ENCODE measurements around the gene GALE. TPM values are rescaled to one million over a fixed set of nuclear protein-coding genes. Genes with fewer than 3 reads are reported as not detected.

The GALE gene
- total and polyA plus RNA-seq, 2 of the 13 experiments (the other 11 are each of a cell fraction or from before 2014, with no cell fraction given), result 85.2 to 88.4 TPM

GRCh38 chr1:23800400-23801337, at the start of gene GALE (continued):
- no peak for TF ChIP-seq THAP7 (CRISPR knock-in tag; IDR thresholded peaks at IDR 0.05)
- TF ChIP-seq TAF15 (IDR thresholded peaks at IDR 0.05; ENCODE audit: low read depth, low read length, poor library complexity, severe bottlenecking), result peak; percentile 88
- TF ChIP-seq AHR (CRISPR knock-in tag; IDR thresholded peaks at IDR 0.05), result no peak
- TF ChIP-seq ZMAT3 (CRISPR knock-in tag; conservative IDR thresholded peaks at IDR 0.05), result 0 out of 2 replicates have a peak, but pooled peaks have one; percentile 23
- TF ChIP-seq ZNF251 (CRISPR knock-in tag; IDR thresholded peaks at IDR 0.05), result no peak
- TF ChIP-seq CAMTA2 (CRISPR knock-in tag; IDR thresholded peaks at IDR 0.05; ENCODE audit: borderline replicate concordance), result no peak
- no peak for TF ChIP-seq NR2F2 (IDR thresholded peaks at IDR 0.05; ENCODE audit: borderline replicate concordance, low read depth)
- no peak for TF ChIP-seq ZNF577 (CRISPR knock-in tag; IDR thresholded peaks at IDR 0.05; ENCODE audit: borderline replicate concordance, low read depth)
- no peak for TF ChIP-seq ZBTB3 (CRISPR knock-in tag; IDR thresholded peaks at IDR 0.05; ENCODE audit: borderline replicate concordance, low read depth)
- peak; percentile 51 for TF ChIP-seq MNT (IDR thresholded peaks at IDR 0.05)
- TF ChIP-seq ZMYM3 (CRISPR knock-in tag; IDR thresholded peaks at IDR 0.05), result peak; percentile 35
- TF ChIP-seq ZNF180 (CRISPR knock-in tag; IDR thresholded peaks at IDR 0.05; ENCODE audit: borderline replicate concordance, low read depth), result no peak
- no peak for TF ChIP-seq MZF1 (CRISPR knock-in tag; IDR thresholded peaks at IDR 0.05; ENCODE audit: borderline replicate concordance)
- TF ChIP-seq ZSCAN12 (CRISPR knock-in tag; IDR thresholded peaks at IDR 0.05), result no peak
- TF ChIP-seq NFAT5 (CRISPR knock-in tag; IDR thresholded peaks at IDR 0.05), result no peak
- peak; percentile 89 for TF ChIP-seq SP5 (CRISPR knock-in tag; IDR thresholded peaks at IDR 0.05; ENCODE audit: borderline replicate concordance, low read depth)
- TF ChIP-seq FOXP1 (IDR thresholded peaks at IDR 0.05), result no peak
- no peak; the same call in 1 of the 2 replicates for TF ChIP-seq FOXP1 (CRISPR knock-in tag; IDR thresholded peaks at IDR 0.05)
- TF ChIP-seq TCF7 (IDR thresholded peaks at IDR 0.05; ENCODE audit: low read depth), result no peak
